Stimulated activated CD8-positive, alpha-beta memory T cell treated with anti-CD3 and anti-CD28 coated beads, Interleukin-12 subunit alpha, Interleukin-12 subunit beta, amount 100 ng/mL, for 1 hour (primary cell): ENCODE data around the gene CNTN6.

ENCODE experiments used
- DNase-seq: peaks from one replicate; pipeline ENCODE4 v3.0.0-alpha.2; 2020; ENCODE audit warnings: low read depth

The CNTN6 gene

DNA sequence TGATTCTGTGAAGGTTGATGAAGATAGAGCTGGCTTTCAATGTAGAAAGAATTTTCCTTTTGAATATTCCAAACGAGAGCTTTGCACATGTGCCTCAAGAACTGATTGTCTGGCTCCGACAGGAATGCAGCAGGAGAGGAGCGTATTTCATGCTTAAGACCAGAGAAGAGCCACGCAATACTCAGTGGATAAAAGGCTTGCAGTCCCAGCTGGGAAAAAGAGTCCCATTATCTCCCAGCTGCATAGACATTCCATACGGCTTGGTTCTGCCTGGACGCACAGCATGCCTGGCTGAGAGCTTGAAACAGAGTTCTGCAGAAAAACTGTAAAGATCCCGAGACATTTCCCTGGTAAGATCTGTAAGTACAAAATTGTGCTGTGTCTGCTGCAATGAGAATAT, at the start of gene CNTN6:
TSS of gene CNTN6 (plus strand) at position 254 of the 400 bp plus-strand sequence. CDS start 54,985 bp downstream, outside the sequence.
- DNase-seq, result no peak

DNA sequence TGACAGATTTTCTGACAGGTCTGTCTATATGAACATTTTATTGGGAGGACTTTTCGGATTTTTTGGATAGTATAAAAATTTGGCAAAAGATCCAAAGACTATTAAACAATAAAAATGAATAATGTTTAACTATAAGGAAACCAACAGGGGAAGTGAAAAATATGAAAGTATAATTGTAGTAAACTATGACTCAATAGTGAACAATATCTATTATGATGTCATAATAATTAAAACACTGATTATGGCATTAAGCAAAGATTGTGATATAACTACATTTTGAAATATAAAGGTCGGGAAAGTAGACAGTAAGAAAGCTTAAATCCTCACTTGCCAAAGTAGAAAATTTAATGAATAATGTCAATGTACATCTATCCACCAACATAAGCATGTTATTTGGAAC, 44.3 kb upstream of the CNTN6 start:
- DNase-seq, result no peak

DNA sequence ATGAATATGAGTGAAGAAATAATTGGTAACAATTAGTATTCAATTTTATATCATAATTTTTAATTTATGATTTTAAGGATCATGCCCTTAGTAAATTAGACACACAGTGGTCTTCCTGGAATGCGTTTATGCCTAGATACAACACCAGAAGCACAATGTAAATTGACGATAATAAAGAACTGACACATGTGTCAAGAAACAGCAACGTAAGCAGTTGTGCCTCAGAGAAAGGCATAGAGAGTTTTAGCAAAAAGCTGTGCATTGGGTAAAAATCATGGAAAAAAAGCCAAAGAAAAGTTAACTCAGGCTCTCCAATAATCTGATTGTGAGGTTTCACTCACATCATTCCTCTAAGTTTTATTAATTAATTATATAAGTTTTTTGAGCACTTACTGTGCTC, 37.0 kb upstream of the CNTN6 start:
- DNase-seq, result no peak

DNA sequence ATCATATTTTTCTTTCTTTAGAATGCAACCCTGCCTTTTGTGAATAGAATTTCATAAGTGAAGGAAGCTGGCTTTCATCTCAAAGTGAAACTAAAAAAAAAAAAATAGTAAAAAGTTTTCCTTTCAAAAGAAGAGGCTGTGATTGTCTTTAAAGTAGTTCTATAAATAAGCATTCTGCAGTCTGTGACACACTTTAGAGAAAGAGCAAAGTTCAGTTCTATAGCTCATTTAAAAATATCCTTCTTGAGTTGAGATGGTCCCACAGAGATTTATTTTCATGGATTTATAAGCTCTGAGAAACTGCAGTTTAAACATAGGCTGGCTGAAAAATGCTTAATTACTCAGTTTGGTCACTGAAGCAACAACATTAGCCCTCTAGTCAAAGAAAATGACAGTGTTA, 36.1 kb upstream of the CNTN6 start:
- DNase-seq, result no peak

DNA sequence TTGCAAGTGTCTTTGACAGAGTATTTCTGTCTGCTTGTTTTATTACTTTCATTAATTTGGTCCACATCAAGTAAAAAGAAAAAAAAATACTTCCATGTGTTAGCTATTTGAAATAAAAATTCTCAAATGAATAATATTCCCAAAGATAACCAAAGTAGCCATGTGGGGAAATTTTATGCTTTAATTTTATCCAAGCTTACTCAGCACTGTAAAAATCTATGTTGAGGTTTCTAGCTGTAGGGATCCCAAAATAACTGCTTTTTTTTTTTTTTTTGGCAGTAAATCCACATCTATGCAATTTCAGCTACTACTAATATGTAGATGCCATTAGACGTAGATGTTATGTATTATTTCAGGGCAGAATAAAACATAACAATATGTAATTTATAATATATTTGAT, 35.4 kb upstream of the CNTN6 start:
- no peak for DNase-seq

DNA sequence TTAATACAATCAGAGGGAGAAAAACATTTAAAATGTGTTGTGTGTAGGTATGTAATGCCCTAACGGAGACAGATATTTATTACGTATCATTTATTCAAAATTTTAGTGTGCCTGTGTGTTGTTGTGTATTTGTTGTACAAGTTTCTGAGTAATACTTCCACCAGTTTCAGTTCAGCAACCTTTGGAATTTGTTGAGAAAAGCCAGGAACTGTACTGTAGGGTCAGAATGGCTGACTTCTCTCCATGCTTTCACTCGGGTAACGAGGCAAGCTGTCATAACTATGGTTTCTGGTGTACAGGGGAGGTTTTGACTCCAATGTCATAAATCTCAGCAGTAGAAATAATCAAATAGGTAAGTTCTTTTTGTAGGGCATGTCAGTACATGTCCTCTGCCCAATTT, 23.8 kb upstream of the CNTN6 start:
- DNase-seq, result no peak

DNA sequence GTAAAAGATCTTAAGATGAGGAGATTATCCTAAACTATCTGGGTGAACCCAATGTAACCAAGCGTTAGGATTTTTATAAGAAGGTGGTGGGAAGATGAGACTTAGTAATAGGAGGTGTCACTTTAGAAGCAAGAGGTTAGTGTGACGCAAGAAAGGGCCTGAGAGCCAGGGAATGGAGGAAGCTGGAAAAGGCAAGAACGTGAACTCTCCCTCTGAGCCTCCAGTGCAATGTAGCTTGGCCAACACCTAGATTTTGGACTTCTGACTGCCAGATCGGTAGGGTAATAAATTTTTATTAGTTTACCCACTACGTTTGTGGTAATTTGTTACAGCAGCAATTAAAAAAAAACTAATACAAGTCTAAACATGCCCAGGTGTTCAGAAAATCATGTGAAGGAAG, 20.8 kb upstream of the CNTN6 start:
- DNase-seq, result no peak

DNA sequence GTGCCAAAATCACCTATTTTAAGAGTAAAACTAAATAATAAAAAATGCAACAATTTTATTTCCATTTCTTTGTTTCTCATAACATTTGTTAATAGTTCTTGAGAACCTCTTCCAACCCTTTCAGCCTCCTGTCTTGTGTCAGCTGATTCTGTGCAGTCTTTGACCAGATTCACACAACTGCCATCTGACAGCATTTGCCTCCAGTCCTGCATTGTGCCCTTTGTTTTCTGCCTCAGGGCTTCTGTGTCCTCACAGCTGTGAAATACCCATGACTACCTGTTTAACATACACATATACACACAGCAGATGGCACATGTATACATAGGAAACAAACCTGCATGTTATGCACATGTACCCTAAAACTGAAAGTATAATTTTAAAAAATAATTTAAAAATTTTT, 13.2 kb upstream of the CNTN6 start:
- no peak for DNase-seq

DNA sequence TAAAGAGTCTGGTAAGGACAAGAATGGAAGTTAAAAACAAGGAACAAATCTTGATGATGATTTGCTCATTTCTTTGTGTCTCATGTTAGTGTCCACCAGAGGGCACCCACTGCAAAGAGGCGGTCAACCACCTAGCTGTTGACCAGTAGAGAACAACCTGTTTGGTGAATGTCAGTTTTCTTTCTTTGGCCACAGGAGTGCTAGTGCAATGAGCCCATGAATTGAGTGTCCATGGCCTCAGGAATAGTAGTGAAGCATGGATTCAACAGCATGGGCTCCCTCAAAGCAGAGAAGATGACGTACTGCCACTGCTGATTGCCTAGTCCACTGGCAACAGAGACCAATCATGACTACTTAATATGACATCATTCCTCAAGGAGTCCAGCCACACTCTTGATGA, 10.7 kb upstream of the CNTN6 start:
- DNase-seq, result no peak

DNA sequence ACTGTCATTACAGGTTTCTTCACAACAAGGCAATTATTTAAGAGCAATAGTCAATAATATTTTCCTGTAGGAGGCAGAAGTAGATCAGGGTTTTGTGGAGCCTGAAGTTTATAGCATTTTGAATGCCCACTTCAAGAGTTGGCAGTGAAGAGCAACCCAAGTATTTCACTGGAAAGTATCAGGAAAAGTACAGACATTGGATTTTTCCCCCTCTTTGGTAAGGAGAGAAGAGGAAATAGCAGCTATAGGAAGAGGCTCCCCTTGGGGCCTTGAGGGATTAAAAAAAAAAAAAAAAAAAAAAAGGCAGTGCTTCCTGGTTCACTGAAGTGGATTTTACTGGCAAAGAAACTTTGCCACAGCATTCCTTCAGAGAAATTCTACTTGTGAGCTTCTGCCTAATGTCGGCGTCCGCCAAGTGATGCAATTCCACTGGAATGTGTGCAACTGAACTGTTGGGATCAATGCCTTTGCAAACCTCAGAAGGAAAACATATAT, 5.7 kb upstream of the CNTN6 start:
- no peak for DNase-seq

DNA sequence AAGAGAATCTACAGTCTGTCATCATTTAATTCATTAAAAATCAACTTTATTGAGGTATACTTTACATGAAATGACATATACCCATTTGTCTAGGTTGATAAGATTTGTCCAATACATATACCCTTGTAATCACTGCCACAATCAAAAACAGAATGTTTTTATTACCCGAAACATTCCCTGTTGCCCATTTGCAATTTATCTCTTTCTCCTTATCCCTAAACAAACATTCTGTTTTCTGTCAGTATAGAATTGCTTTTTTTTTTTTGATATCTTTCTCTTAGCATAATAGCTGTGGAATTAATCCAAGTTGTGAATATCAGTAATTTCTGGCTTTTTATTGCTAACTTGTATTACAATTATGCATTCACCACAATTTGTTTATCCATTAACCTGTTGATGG, 4.3 kb upstream of the CNTN6 start:
- no peak for DNase-seq

DNA sequence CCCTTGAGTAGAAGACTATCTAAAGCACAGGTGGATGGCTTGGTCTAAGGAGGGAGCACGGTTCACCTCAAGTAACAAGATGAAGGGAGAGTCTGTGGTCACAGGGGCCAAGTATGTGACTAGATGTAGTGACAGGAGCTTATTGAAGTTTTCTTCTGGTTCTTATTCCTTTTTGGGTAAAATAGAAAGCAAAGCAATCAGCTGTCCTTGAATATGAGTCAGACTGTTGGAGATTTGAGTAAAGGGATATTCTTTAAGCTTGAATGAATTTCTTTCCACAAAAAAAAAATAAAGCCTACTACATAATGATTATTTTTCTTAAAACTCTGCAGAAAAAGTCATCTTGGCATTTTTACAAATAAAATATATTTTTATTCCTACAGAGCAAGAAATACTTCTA, 1.5 kb upstream of the CNTN6 start:
- no peak for DNase-seq

DNA sequence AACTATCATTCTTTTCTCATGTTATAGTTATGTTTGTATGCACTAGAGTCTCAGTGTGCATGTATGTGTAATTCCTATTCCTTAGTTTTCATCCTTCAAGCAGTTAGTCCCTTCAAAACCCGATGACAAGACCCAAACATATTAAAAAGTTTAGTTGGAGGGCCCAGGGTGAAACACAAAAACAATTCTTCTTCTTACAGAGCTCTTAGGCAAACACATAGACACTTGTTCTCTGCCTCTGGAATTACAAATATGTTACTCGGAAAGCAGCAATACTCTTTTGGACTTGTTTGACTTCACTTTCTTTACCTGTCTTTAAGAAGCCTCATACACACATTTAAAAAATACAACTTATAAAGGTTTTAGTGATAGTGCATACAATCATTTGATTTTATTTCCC, 763 bp upstream of the CNTN6 start:
- DNase-seq, result no peak

DNA sequence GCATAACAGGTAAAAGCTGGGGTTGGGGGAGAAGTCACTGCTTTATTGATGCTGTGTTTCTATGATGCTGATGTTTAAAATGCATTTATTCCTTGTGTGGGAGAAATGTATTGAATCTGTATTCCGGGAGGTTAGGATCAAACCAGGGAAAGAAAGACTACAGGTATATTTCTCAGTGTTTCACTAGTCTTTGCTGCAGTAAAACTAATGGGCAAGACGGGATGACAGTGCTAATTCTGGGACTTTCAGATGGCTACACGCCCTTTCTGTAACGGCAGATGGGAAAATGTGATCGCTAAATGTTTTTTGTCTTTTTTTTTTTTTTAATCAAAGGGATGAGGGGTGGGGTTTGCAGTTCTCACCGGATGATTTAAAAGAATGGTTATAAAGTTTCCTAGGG, 393 bp downstream of the CNTN6 start:
- no peak for DNase-seq

DNA sequence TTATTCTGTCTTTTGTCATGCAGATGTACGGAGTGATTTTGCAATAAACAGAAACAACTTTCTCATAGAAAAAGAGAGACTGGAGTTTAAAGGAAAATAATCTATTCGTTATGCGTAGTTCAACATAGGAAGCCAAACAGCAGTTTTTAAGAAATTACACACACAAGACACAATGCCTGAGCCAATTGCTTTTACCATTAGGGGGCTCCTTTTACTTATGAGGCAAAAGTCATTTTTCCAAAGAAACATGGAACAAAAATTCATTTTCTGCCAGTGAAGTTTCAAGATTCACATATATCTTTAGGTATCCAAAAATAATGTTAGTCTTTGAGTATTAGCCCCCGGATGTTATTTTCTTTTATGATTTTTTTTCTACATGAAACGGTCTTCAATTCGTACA, 10.7 kb downstream of the CNTN6 start:
- DNase-seq, result no peak

DNA sequence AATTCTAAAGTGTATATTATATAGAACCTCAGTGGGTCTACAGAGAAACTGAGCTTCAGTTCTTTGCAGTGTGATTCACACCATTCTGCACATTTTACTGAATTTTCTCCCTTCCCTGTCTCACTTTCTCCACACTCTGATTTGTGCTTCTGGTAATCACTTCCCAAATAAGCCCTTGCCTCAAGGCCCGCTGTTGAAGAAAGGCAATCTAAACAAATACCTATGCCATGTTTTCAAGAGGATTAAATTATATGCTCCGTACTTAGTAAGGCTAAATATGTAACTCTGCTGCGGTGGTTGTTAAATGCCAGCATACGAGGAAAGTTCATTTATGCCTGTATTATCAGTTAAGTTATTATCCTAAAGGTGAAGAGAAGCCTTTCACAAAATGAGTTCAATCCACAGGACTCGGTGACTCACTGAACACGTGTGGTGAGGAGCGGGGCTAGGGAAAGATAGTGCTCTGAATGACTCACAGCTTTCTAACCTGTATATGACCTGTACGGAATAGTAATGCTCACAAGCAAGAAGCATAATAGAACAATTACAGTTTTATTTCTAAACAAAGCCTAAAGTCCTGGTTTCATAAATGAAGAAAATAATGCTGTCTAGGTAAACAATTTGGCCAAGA, 25.1 kb downstream of the CNTN6 start:
- no peak for DNase-seq

DNA sequence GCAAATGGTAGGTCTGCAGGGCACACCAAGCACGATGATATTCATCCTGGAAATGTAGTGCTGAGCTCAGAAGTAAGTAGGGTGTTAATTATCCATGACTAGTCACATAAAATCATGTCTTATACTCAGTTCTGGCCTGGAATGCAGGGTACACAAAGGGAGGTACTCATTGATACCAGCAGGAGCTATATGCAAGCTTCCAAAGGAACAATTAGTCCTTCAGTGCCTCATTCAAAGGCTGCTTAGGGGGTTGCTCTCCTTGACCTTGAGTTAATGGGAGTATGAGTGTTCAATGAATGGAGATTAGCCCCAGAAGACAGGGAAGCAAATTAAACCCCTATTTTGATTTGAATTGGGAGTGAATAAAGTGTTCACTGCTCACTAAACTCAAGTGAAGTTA, 38.3 kb downstream of the CNTN6 start:
- DNase-seq, result no peak

DNA sequence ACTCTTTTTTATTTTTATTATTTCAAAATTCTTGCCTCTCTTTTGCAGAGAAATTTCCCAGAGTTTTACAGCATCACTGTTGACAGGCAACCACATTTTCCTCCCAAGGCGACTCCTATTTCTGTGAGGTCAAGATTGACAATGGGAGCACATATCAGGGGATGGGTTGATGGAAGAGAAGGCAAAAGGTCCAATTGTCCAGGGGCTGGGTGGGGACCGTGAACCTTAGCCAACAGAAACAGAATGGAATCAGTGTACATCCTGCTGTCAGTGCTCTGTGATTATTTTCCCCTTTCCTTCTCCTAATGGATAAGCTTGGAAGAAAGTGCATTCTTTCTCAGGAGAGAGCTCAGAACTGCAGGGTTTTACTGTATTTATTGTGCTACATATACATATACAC, 42.4 kb downstream of the CNTN6 start:
- no peak for DNase-seq

DNA sequence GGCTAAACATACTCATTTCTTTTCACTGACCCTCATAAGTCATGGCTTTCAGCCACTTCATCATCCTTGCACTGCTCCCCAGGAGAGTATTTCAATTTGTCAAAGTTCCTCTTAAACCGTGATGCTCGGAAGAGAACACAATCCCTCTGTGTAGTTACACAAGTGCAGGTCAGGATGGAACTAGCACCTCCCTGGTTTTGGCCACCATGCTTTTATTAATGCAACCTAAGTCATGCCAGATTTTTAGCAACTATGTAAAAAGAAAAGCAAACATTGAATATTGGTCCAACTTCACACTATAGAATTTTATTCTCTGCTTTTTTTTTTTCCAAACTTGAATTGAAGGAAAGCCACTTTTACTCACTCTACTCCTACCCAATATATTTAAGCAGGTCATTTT, 45.2 kb downstream of the CNTN6 start:
- DNase-seq, result no peak

DNA sequence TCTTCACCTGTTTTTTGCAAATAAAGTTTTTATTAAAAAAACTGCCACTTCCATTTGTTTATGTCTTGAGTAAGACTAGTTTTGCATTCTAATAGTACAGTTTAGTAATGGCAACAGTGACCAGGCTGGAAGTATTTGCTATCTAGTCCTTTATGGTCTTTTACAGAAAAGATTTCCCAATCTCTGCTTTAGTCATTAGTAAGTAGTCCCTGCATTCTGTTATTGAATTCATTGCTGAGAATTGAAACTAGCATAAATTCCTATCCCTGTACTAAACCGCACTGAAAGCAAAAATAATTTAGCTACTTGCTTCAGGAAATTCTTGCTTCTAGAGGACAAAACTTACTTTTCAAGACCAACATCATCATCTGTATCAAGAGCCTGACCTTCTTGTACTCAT, 46.2 kb downstream of the CNTN6 start:
- DNase-seq, result no peak

DNA sequence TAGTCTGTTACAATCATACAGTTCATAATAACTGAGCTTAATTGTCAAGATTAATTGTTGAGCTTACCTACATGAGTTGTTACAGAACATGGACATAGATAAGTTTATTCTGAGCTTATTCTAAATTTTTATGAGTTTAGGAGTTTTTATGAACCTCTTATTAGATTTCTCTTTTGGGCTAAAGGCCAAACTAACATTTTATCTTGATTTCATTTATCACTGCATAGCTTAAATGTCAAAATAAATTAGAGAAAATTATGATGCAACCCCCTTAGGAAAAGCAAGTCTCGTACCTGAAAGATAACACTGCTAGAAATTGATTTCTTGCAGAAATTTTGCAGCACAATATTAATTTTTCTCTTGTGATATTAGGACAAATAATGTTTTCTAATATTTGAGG, 54.5 kb downstream of the CNTN6 start:
- DNase-seq, result no peak

DNA sequence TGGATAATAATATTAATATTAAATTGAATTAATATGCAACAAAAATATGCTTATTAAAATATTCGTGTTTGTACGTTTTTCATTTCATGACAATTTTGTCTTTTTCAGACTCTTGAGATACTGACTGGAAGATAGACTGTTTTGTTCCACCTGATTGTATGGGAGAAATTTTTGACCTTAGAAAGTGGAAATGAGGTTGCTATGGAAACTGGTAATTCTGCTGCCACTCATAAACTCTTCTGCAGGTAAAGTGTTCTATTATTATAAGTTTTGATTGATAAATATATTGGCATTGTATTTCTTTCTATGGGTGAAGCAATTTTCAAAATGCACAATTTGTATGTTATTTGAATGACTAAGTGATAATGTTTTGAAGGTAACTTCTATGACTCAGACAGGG, 55.0 kb downstream of the CNTN6 start:
- DNase-seq, result no peak

DNA sequence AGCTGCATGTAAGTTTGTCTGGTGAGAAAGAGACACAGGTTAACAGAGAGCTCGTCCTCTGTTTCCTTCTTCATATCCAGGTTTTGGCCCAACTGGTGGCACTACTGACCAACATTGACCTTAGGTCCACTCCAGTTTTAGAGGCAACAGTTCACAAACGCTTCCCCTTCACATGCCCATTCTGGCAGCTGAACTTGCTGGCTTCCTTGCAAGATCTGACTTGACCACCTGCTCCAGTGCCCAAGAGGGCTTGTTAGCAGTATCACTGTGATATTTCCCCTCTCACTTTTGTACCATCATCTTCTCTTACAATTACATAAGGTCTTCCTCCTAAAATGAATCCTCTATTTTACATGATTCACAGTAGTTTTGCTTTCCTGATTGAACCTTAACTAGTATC, 71.3 kb downstream of the CNTN6 start:
- DNase-seq, result no peak

DNA sequence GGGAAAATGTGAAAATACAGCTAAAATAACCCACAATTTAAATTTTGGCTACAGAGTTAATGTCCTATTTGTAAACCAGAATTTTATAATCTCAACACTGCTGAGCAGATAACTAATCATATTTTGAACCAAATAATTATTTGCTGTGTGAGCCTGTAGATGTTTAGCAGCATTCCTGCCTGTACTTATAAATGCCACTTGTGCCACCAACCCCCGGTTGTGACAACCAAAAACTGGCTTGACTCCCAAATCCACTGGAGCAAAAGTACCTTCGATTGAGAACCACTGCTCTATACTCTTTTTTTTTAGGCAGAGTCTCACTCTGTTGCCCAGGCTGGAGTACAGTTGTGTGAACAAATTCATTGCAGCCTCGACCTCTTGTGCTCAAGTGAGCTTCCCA, 78.5 kb downstream of the CNTN6 start:
- no peak for DNase-seq

DNA sequence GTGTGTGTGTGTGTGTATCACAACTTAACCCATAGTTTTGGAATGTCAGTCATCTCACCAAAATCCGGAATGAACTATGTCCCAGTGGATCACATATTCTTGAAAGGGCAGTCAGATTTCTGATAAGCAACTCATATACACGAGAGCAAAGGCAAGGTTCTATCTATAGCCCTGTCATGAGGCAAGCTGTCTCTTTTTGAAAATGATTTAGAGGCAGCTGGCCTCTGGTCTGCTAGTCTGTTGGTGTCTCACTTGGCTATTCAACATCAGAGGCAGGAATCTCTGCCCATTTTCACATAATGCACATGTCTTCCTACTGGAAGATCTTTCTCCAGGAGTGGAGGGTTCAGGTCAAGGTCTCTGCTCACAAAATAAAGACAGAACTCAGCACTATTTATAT, 79.8 kb downstream of the CNTN6 start:
- DNase-seq, result no peak
